Astrocyte (in vitro differentiated cells and primary cell): ENCODE results near the gene TNNI3K. TPM values are rescaled to one million over a fixed set of nuclear protein-coding genes. Genes with fewer than 3 reads are reported as not detected.

ENCODE experiments used
- DNase-seq: peaks from one replicate; pipeline ENCODE4 v3.0.0-alpha.2; 2010; ENCODE audit warnings: low read depth
- FAIRE-seq: peaks from 2 replicates; lab custom pipeline; 2011; peaks lifted over from hg19 to GRCh38; lab: Jason Lieb, UNC
- H2AFZ ChIP-seq: 2 replicates; pipeline ENCODE4 v1.6.0; 2012; ENCODE audit warnings: low read depth, low read length, inconsistent platforms
- H3K27ac ChIP-seq: 2 replicates; pipeline ENCODE4 v1.5.1; 2011; ENCODE audit warnings: low read depth, low read length, inconsistent platforms
- H3K27me3 ChIP-seq: 2 replicates; pipeline ENCODE4 v1.6.0; 2011; ENCODE audit warnings: low read length, inconsistent platforms; ENCODE audit not compliant: insufficient read depth
- H3K36me3 ChIP-seq: 2 replicates; pipeline ENCODE4 v1.5.1; 2011; ENCODE audit warnings: low read length, inconsistent platforms; ENCODE audit not compliant: insufficient read depth
- H3K4me1 ChIP-seq: 2 replicates; pipeline ENCODE4 v1.5.1; 2011; ENCODE audit warnings: low read length, inconsistent platforms; ENCODE audit not compliant: insufficient read depth
- H3K4me2 ChIP-seq: 2 replicates; pipeline ENCODE4 v1.6.0; 2012; ENCODE audit warnings: low read length, inconsistent platforms
- H3K4me3 ChIP-seq: 2 replicates; pipeline ENCODE4 v1.5.1; 2011; ENCODE audit warnings: low read depth, mild to moderate bottlenecking, low read length, inconsistent platforms; ENCODE audit not compliant: insufficient read depth
- H3K79me2 ChIP-seq: 2 replicates; pipeline ENCODE4 v1.6.0; 2012; ENCODE audit warnings: mild to moderate bottlenecking, low read length, inconsistent platforms; ENCODE audit not compliant: insufficient read depth
- H3K9ac ChIP-seq: 2 replicates; pipeline ENCODE4 v1.6.0; 2012; ENCODE audit warnings: mild to moderate bottlenecking, low read length, inconsistent platforms
- H3K9me3 ChIP-seq: 2 replicates; pipeline ENCODE4 v1.5.1; 2012; ENCODE audit warnings: low read depth, mild to moderate bottlenecking, low read length, inconsistent platforms; ENCODE audit not compliant: insufficient read depth
- H4K20me1 ChIP-seq: 2 replicates; pipeline ENCODE4 v1.6.0; 2012; ENCODE audit warnings: low read length, inconsistent platforms; ENCODE audit not compliant: insufficient read depth
- H3K27ac Mint-ChIP-seq: one replicate; pipeline ENCODE4 v1.8.0; 2021; ENCODE audit warnings: mild to moderate bottlenecking, mixed read lengths; ENCODE audit not compliant: unreplicated experiment
- H3K27me3 Mint-ChIP-seq: one replicate; pipeline ENCODE4 v1.8.0; 2021; ENCODE audit warnings: low read depth, mixed read lengths; ENCODE audit not compliant: unreplicated experiment
- H3K36me3 Mint-ChIP-seq: one replicate; pipeline ENCODE4 v1.8.0; 2021; ENCODE audit warnings: low read depth, mixed read lengths; ENCODE audit not compliant: unreplicated experiment
- H3K4me1 Mint-ChIP-seq: one replicate; pipeline ENCODE4 v1.8.0; 2021; ENCODE audit warnings: low read depth, mixed read lengths; ENCODE audit not compliant: unreplicated experiment
- H3K4me3 Mint-ChIP-seq: one replicate; pipeline ENCODE4 v1.8.0; 2021; ENCODE audit warnings: mild to moderate bottlenecking, moderate library complexity, mixed read lengths; ENCODE audit not compliant: unreplicated experiment
- H3K9me3 Mint-ChIP-seq: one replicate; pipeline ENCODE4 v1.8.0; 2021; ENCODE audit warnings: mild to moderate bottlenecking, mixed read lengths; ENCODE audit not compliant: unreplicated experiment
- CTCF ChIP-seq: IDR thresholded peaks from 2 replicates; pipeline ENCODE4 v1.5.1; 2011; ENCODE audit warnings: low read depth, mild to moderate bottlenecking, inconsistent platforms, low read length, moderate library complexity; ENCODE audit not compliant: insufficient read depth
- EZH2 ChIP-seq: IDR thresholded peaks from 2 replicates; pipeline ENCODE4 v1.6.1; 2012; ENCODE audit warnings: mild to moderate bottlenecking, low read length, inconsistent platforms; ENCODE audit not compliant: insufficient read depth
- total RNA-seq: library from RNA; stranded (reverse); gene quantifications from 2 replicates; pipeline ENCODE4 v1.2.1, GENCODE V29; 2021

Gene TNNI3K
- total RNA-seq, 1 donor from 2014 or later: 0.45 TPM

- Histone ChIP-seq H4K20me1 (no peaks in the 10 kb centered on the region), H3K4me1 (no peaks in the 10 kb centered on the region), H3K9ac (no peak overlapping the region), H3K4me3 (no peak overlapping the region), H3K27me3 (no peaks in the 10 kb centered on the region), H3K4me2 (no peak overlapping the region), H3K36me3 (no peaks in the 10 kb centered on the region), H2AFZ (no peak overlapping the region), H3K27ac (no peak overlapping the region), H3K79me2 (no peaks in the 10 kb centered on the region), H3K9me3 (no peaks in the 10 kb centered on the region)
- H3K27me3 Mint-ChIP-seq: no peaks in the 10 kb centered on the region
- H3K36me3 Mint-ChIP-seq: no peaks in the 10 kb centered on the region
- no peaks in the 10 kb centered on the region for H3K4me1 Mint-ChIP-seq
- TF ChIP-seq EZH2: no peak
- TF ChIP-seq CTCF: no peak
- no peak overlapping the region for H3K27ac Mint-ChIP-seq
- FAIRE-seq: no peak
- H3K9me3 Mint-ChIP-seq: peaks cover 1% of the 10 kb centered on the region
- no peak overlapping the region for H3K4me3 Mint-ChIP-seq
- no peak for DNase-seq
Observed at GRCh38 chr1:74548961-74549750, 314.0 kb downstream of the TNNI3K start.

- Histone ChIP-seq H4K20me1 (no peaks in the 10 kb centered on the region), H2AFZ (no peak overlapping the region), H3K79me2 (no peaks in the 10 kb centered on the region), H3K36me3 (no peaks in the 10 kb centered on the region), H3K9me3 (no peaks in the 10 kb centered on the region), H3K27ac (no peak overlapping the region), H3K4me1 (no peaks in the 10 kb centered on the region), H3K27me3 (no peaks in the 10 kb centered on the region), H3K4me3 (no peak overlapping the region), H3K9ac (no peak overlapping the region), H3K4me2 (no peak overlapping the region)
- Mint-ChIP-seq H3K27ac (no peak overlapping the region), H3K4me3 (no peak overlapping the region), H3K27me3 (no peaks in the 10 kb centered on the region), H3K9me3 (no peaks in the 10 kb centered on the region), H3K4me1 (no peaks in the 10 kb centered on the region), H3K36me3 (no peaks in the 10 kb centered on the region)
- FAIRE-seq: no peak
- TF ChIP-seq CTCF (no peak), EZH2 (no peak)
- no peak for DNase-seq
Observed at GRCh38 chr1:74549932-74550331, 314.7 kb downstream of the TNNI3K start.
